ENCODE results near the gene ZMAT5.

Gene ZMAT5

DNA sequence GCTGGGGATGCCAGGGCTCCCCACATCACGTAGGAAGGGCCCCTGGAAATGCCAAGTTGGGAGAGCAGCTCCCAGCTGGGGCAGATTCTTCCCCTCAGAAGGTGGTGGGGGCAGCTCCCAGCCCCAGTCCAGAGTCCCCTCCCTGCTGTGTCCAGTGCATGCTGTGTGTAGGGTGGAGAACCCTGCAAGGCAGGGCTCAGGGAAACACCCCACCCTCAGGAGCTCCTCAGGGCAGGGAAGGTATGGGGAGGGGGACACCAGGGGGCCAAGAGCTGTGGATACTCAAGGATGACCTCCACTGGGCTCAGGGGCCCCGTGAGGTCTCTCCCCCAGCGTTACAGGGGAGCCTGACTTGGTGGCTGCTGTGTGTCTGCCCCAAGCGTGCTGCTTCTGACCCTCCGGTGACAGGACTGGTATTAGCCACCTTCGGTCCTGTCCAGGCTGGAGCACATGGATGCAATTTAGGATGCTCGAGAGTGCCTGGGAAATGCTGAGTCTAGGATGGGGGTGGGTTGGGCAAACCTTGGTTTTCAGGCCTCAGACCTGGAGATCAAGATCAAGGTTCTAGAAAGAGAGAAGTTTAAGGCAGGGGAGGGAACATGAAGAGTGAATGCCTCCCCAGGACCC, 63.1 kb downstream of the ZMAT5 start:
- H3K4me3 ChIP-seq: no peak overlapping the region
- TF ChIP-seq, protein P1, sequence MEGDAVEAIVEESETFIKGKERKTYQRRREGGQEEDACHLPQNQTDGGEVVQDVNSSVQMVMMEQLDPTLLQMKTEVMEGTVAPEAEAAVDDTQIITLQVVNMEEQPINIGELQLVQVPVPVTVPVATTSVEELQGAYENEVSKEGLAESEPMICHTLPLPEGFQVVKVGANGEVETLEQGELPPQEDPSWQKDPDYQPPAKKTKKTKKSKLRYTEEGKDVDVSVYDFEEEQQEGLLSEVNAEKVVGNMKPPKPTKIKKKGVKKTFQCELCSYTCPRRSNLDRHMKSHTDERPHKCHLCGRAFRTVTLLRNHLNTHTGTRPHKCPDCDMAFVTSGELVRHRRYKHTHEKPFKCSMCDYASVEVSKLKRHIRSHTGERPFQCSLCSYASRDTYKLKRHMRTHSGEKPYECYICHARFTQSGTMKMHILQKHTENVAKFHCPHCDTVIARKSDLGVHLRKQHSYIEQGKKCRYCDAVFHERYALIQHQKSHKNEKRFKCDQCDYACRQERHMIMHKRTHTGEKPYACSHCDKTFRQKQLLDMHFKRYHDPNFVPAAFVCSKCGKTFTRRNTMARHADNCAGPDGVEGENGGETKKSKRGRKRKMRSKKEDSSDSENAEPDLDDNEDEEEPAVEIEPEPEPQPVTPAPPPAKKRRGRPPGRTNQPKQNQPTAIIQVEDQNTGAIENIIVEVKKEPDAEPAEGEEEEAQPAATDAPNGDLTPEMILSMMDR (IDR thresholded peaks at IDR 0.05): no peak
- no peak for DNase-seq (ENCODE audit: low spot score)
- H3K27ac ChIP-seq: no peak overlapping the region

DNA sequence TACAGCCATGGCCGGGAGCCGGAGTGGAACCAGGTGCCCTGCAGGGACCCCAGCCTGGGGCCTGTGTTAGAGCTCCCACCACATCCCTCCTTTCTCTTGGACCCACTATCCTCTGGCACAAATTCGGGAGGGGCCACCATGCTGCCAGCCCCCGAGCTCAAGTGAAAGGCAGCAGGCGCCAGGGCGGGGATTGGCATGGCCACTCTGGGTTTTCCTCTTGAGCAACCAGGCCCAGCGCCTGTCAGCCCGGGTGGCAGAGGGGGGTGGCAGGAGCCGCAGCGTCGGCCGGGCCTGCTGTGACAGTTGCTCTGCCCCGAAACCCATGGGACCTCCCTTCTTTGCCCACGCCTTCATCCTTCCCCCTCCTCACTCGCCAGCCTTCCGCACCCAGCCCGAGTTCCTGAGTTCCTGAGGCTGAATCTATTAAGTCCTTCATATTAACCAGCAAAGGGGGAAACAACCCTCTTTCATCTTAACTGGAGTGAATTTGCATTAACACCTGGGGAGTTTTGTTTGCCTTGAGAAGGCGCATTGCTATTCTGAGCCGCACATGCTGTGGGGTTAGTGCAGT, 63.8 kb downstream of the ZMAT5 start:
- Histone ChIP-seq H3K27ac (no peak overlapping the region), H3K4me3 (no peak overlapping the region)
- TF ChIP-seq, protein P1 (IDR thresholded peaks at IDR 0.05): no peak
- DNase-seq (ENCODE audit: low spot score): no peak

DNA sequence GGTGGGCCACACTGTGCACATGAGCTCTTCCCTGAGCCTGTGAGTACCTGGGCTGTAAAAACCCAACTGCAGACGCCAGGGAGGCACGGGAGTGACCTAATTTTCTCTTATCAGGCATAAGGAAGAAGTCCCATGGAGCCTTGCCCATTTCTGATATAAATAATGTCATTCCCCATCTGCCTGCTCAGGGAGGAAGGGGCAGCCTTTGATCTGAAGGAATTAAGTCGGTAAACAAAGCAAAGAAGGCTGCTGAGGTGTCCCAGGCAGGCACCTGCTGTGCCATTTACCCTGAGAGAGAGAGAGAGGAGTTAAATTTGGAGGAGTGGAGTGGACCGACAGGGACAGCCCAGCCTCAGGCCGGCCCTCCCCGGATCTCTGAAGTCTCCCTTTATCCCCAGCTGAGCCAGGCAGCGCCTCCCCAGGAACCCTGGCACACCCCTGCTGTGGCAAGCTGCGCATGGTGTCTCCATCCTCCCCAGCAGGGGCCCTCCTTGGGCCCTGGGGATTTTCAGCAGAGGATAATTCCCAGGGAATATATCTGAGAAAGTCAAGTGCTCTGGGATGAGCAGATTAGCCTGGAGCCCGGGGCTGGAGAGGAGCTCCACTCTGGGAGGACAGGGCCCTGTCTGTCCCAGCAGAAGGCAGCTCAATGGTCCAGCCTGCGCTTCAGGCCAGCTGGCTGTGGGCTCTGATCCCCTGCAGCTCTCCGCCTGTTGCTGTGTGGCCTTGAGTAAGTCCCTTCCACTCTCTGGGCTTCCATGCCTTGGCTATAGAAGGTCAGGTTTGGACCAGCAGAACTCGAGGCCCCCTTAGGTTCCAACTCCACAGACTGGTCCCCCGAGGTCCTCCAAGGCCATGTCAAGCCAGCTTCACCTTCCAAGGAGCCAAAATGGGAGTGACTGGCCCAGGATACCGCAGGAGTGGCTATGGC, 64.5 kb downstream of the ZMAT5 start:
- Histone ChIP-seq H3K4me3 (no peak overlapping the region), H3K27ac (no peak overlapping the region)
- TF ChIP-seq, protein P1 (IDR thresholded peaks at IDR 0.05): no peak
- no peak for DNase-seq (ENCODE audit: low spot score)

DNA sequence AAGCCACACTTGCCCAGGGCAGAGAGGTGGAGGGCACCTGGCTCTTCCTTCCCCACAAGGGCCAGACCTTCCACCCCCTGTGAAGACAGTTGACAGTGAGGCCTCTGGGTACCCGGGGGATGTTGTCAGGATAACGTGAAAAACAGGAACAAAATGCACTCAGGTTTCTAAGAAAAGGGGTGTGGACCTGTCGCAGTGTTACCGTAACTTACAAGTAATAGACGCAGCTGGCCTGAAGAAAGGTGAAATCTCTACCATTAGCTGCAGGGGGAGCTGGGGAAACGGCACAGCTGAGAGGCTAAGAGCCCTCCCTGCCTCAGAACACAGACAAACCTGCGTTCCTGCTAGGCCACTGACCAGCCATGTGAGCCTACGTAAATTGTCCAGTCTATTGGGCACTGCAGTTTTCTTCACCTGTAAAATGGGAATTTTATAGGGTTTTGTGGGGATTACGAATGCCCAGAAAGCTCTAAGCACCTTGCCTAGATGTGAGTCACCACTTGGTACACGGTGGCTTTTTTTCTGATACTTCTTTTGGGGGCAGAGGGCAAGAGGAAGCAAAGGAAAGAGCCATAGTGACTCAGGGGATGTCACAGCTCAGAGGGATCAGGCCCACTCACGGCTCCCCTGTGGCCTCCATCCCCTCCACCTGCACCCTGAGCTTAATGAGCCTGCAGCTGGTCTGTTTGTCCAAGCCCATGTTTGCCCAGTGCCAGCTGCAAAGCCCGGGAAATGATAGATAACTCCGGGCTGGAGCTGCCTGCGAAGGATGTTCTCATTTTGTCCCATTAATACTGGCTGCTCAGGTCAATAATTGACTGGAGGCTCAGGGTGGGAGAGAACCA, 65.4 kb downstream of the ZMAT5 start:
- no peak for DNase-seq (ENCODE audit: low spot score)
- Histone ChIP-seq H3K4me3 (no peak overlapping the region), H3K27ac (no peak overlapping the region)
- TF ChIP-seq, protein P1 (IDR thresholded peaks at IDR 0.05): no peak

DNA sequence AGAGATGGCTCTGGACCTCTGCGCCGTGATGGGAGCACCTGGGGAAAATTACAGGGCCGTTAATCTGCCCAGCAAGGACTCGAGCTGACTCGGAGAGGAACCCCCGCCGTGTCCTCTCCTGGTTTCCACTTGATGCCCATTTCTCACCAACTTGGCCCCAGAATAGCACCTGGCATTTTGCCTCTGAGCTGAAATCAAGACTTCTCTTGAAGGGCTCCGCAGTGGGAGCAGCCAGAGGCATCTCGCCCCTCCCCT, 66.0 kb downstream of the ZMAT5 start:
- no peak overlapping the region for H3K4me3 ChIP-seq
- no peak for DNase-seq (ENCODE audit: low spot score)
- TF ChIP-seq, protein P1 (IDR thresholded peaks at IDR 0.05): no peak
- no peak overlapping the region for H3K27ac ChIP-seq

DNA sequence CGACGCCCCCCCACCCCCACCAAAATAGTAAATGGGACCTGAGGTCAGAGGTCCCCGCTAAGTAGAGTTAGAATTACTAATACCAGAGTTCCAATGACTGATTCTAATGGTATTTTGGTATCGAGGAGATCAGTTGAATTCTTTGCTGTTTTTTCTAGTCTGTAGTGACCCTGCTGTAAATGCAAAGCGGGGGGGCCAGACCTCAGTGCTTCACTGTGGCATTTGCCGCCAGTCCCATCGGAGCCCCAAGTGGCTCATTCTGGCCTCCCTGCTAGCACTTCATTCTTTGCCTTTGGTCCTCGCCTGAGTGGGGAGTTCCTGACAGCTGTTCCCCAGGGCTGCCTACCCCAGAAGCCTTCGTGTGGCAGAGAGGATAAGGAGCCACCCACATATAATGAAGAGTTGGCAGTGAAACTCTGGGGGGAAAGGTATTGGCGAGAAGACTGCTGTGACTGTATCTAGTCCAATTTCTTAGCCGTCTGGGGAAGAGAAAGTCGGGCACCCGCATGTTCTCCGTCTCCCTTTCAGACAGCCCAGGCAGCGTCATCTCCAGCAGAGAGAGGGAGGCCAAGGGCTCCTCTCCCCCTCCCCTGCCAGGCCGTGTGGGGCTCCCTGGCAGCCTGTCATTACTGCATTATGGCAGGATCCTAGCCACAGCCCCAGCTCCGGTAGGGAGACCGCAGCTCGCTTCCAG, 66.5 kb downstream of the ZMAT5 start:
- no peak overlapping the region for H3K27ac ChIP-seq
- no peak for DNase-seq (ENCODE audit: low spot score)
- TF ChIP-seq, protein P1 (IDR thresholded peaks at IDR 0.05): no peak

More for the DNA sequence above, 66.5 kb downstream of the ZMAT5 start:
- H3K4me3 ChIP-seq: no peak overlapping the region
